ENCODE results near the gene BCAS4.

- TF ChIP-seq CTCF (IDR thresholded peaks at IDR 0.05) (no peak), SIN3A (IDR thresholded peaks at IDR 0.05; ENCODE audit: borderline replicate concordance, insufficient read depth, low read depth, low read length) (no peak), POLR2AphosphoS5 (IDR thresholded peaks at IDR 0.05; ENCODE audit: low read depth, low read length) (no peak), REST (IDR thresholded peaks at IDR 0.05; ENCODE audit: insufficient read depth in 1 of 2, low read depth in 2 of 2, low read length in 1 of 2) (no peak)
Observed at GRCh38 chr20:50817776-50818172, 22.9 kb downstream of the BCAS4 start.

All from Panc1 (cell line).